ENCODE results near the gene COMMD7.

Gene COMMD7

DNA sequence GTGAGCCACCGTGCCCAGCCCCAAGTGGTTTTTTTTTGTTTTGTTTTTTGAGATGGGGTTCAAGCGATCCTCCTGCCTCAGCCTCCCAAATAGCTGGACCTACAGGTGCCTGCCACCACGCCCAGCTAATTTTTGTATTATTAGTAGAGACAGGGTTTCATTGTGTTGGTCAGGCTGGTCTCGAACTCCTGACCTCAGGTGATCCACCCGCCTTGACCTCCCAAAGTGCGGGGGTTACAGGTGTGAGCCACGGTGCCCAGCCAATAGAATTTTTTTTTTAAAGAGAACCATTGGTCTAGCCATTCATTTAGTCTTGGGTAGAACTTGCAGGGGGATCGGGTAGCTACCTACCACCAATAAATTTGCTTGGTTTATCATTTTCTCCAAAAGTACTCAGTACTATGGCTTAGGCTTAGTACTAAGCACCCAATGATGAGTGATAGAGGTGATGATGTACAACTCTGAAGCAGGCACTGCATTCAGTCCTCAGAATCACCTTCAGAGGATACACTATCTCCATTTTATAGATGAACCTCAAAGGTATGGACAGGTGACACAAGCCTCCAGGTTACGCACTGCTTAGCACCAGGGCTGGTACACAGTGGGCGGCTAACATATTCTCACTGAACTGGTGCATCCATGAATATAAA lies 56.6 kb downstream of the COMMD7 start:
- no peak overlapping the region for H4K8ac ChIP-seq (ENCODE audit: low read depth, low read length)
- no peak overlapping the region for H3K27ac ChIP-seq (ENCODE audit: low read depth, low read length)
- H2BK5ac ChIP-seq (ENCODE audit: low read depth, low read length, poor library complexity), result no peak overlapping the region
- no peak for DNase-seq
- H3K4me3 ChIP-seq (ENCODE audit: low read depth, low read length), result no peak overlapping the region
- H4K12ac ChIP-seq (ENCODE audit: low read depth, low read length), result no peak overlapping the region
- no peak overlapping the region for H2BK12ac ChIP-seq (ENCODE audit: low read length)
- H3K23ac ChIP-seq (ENCODE audit: low read length), result no peak overlapping the region
- H3K27me3 ChIP-seq (ENCODE audit: insufficient read depth, low read length), result no peaks in the 10 kb centered on the region
- peaks cover 7 to 14% of the 10 kb centered on the region in 2 experiments for H3K4me1 ChIP-seq (ENCODE audit: control insufficient read depth in 1 of 2, insufficient read depth in 2 of 2, low read length in 2 of 2)
- WGBS (ENCODE audit: extremely low coverage, insufficient coverage, insufficient read length), result no CpG with 5 or more reads among the region's 10 CpGs
- H2AFZ ChIP-seq (ENCODE audit: insufficient read depth, low read length, poor library complexity), result no peak overlapping the region
- no peaks in the 10 kb centered on the region for H3K36me3 ChIP-seq (ENCODE audit: control insufficient read depth in 1 of 2, insufficient read depth in 2 of 2, low read length in 2 of 2)
- H3K79me2 ChIP-seq (ENCODE audit: control insufficient read depth, insufficient read depth, low read length, poor library complexity), result peaks cover 2% of the 10 kb centered on the region
- H3K9ac ChIP-seq (ENCODE audit: low read length), result no peak overlapping the region
- no peak overlapping the region for H3K18ac ChIP-seq (ENCODE audit: low read length)
- H2AK5ac ChIP-seq (ENCODE audit: low read length), result no peak overlapping the region
- no peak overlapping the region for H2BK120ac ChIP-seq (ENCODE audit: insufficient read depth, low read length, poor library complexity)
- no peak overlapping the region for H4K91ac ChIP-seq (ENCODE audit: low read depth, low read length)
- H3K79me1 ChIP-seq (ENCODE audit: low read length), result peaks cover 7% of the 10 kb centered on the region
- no peak overlapping the region for H3K14ac ChIP-seq (ENCODE audit: low read length)
- no peaks in the 10 kb centered on the region for H3K9me3 ChIP-seq (ENCODE audit: insufficient read depth, low read depth, low read length)
- no peak overlapping the region for H3K4ac ChIP-seq (ENCODE audit: low read depth, low read length)
- H3K4me2 ChIP-seq (ENCODE audit: low read length), result no peak overlapping the region

DNA sequence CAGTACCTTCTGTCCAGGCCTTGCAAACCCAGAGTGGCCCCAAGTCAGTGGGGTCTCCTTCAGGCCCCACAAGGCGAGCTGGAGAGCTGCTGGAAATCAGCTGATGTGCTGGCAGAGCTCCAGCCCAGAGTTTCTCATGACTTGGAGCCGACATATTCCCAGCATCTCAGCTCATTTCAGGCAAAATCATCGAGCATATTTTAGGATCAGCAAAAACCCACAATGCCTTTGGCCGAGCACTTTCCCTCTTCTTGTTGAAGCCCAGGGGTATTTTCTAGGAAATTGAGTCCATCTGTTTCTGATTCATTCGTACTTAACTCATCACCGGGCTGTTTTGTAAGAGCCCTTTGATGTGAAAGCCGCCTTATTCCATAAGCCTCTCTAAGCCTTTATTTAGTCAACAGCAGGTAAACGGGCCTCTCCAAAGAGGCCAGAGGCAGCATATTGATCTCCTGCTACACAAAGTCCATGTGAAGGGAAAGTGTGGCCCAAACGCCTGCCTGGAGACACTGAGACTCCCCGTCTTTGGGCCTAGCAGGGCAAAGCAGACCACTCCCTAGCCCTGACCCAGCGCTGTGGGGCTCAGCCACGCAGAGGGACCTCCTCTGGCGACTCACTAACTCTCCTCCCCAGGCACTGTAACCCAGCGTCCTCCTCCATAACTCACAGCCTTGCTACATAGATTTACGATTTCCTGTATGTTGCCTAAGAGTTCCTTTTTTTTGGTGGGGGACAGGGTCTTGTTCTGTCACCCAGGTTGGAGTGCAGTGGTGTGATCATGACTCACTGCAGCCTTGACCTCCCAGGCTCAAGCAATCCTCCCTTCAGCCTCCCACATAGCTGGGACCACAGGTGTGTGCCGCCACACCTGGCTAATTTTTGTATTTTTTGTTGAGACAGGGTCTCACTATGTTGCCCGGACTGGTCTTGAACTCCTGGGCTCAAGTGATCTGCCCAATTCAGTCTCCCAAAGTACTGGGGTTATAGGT lies 57.4 kb downstream of the COMMD7 start:
- peaks cover 2% of the 10 kb centered on the region for H3K79me2 ChIP-seq (ENCODE audit: control insufficient read depth, insufficient read depth, low read length, poor library complexity)
- no peak overlapping the region for H3K4me2 ChIP-seq (ENCODE audit: low read length)
- DNase-seq, result peak; percentile 34 to 45
- H4K91ac ChIP-seq (ENCODE audit: low read depth, low read length), result peak overlapping the region; percentile 26
- H3K14ac ChIP-seq (ENCODE audit: low read length), result peak overlapping the region; percentile 61
- no peak overlapping the region for H3K23ac ChIP-seq (ENCODE audit: low read length)
- H3K79me1 ChIP-seq (ENCODE audit: low read length), result peaks cover 13% of the 10 kb centered on the region
- no peaks in the 10 kb centered on the region for H3K27me3 ChIP-seq (ENCODE audit: insufficient read depth, low read length)
- H2BK120ac ChIP-seq (ENCODE audit: insufficient read depth, low read length, poor library complexity), result peak overlapping the region; percentile 52
- no peak overlapping the region for H3K4ac ChIP-seq (ENCODE audit: low read depth, low read length)
- WGBS (ENCODE audit: extremely low coverage, insufficient coverage, insufficient read length), result no CpG with 5 or more reads among the region's 17 CpGs
- no peak overlapping the region for H3K9ac ChIP-seq (ENCODE audit: low read length)
- no peak overlapping the region for H3K4me3 ChIP-seq (ENCODE audit: low read depth, low read length)
- no peaks in the 10 kb centered on the region for H3K36me3 ChIP-seq (ENCODE audit: control insufficient read depth in 1 of 2, insufficient read depth in 2 of 2, low read length in 2 of 2)
- no peak overlapping the region for H4K12ac ChIP-seq (ENCODE audit: low read depth, low read length)
- no peaks in the 10 kb centered on the region for H3K9me3 ChIP-seq (ENCODE audit: insufficient read depth, low read depth, low read length)
- H2AK5ac ChIP-seq (ENCODE audit: low read length), result peak overlapping the region; percentile 49
- peaks cover 14 to 20% of the 10 kb centered on the region in 2 experiments for H3K4me1 ChIP-seq (ENCODE audit: control insufficient read depth in 1 of 2, insufficient read depth in 2 of 2, low read length in 2 of 2)
- H2AFZ ChIP-seq (ENCODE audit: insufficient read depth, low read length, poor library complexity), result no peak overlapping the region
- peak overlapping the region; percentile 42 for H2BK5ac ChIP-seq (ENCODE audit: low read depth, low read length, poor library complexity)
- H3K27ac ChIP-seq (ENCODE audit: low read depth, low read length), result peak overlapping the region; percentile 26
- H4K8ac ChIP-seq (ENCODE audit: low read depth, low read length), result peak overlapping the region; percentile 46
- H2BK12ac ChIP-seq (ENCODE audit: low read length), result peak overlapping the region; percentile 51
- peak overlapping the region; percentile 37 for H3K18ac ChIP-seq (ENCODE audit: low read length)

DNA sequence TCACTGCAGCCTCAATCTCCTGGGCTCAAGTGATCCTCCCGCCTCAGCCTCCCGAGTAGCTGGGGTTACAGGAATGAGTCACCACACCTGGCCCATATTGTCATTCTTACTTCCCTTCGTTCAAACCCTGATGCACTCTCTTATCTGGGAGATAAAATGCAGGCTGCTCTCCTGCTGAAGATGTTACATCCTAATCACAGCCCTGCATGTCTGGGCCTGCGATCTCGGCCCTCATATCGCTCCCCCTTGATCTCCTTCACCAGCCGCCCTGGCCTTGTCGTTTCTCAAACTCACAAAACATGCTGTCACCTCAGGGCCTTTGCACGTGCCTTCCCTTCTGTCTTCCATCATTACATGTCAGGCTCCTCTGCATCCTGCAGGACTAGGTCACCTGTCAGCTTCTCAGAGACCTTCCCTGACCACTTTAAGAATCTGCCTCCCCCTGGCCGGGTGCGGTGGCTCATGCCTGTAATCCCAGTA lies 60.7 kb downstream of the COMMD7 start:
- Histone ChIP-seq H2BK120ac (ENCODE audit: insufficient read depth, low read length, poor library complexity) (no peak overlapping the region), H3K18ac (ENCODE audit: low read length) (no peak overlapping the region), H2AK5ac (ENCODE audit: low read length) (no peak overlapping the region), H4K12ac (ENCODE audit: low read depth, low read length) (no peak overlapping the region), H3K4me3 (ENCODE audit: low read depth, low read length) (no peak overlapping the region), H3K14ac (ENCODE audit: low read length) (no peak overlapping the region), H3K79me2 (ENCODE audit: control insufficient read depth, insufficient read depth, low read length, poor library complexity) (peaks cover 2% of the 10 kb centered on the region), H3K9ac (ENCODE audit: low read length) (no peak overlapping the region), H3K4me2 (ENCODE audit: low read length) (no peak overlapping the region), H3K27me3 (ENCODE audit: insufficient read depth, low read length) (no peaks in the 10 kb centered on the region), H2AFZ (ENCODE audit: insufficient read depth, low read length, poor library complexity) (no peak overlapping the region), H3K4me1 (ENCODE audit: control insufficient read depth in 1 of 2, insufficient read depth in 2 of 2, low read length in 2 of 2) (peaks cover 19 to 27% of the 10 kb centered on the region in 2 experiments), H3K79me1 (ENCODE audit: low read length) (peaks cover 15% of the 10 kb centered on the region), H4K91ac (ENCODE audit: low read depth, low read length) (no peak overlapping the region), H3K36me3 (ENCODE audit: control insufficient read depth in 1 of 2, insufficient read depth in 2 of 2, low read length in 2 of 2) (no peaks in the 10 kb centered on the region), H4K8ac (ENCODE audit: low read depth, low read length) (no peak overlapping the region), H3K23ac (ENCODE audit: low read length) (no peak overlapping the region), H3K4ac (ENCODE audit: low read depth, low read length) (no peak overlapping the region), H2BK12ac (ENCODE audit: low read length) (no peak overlapping the region), H3K9me3 (ENCODE audit: insufficient read depth, low read depth, low read length) (no peaks in the 10 kb centered on the region), H2BK5ac (ENCODE audit: low read depth, low read length, poor library complexity) (no peak overlapping the region), H3K27ac (ENCODE audit: low read depth, low read length) (no peak overlapping the region)
- no CpG with 5 or more reads among the region's 11 CpGs for WGBS (ENCODE audit: extremely low coverage, insufficient coverage, insufficient read length)
- DNase-seq, result peak; percentile 97 to 98

DNA sequence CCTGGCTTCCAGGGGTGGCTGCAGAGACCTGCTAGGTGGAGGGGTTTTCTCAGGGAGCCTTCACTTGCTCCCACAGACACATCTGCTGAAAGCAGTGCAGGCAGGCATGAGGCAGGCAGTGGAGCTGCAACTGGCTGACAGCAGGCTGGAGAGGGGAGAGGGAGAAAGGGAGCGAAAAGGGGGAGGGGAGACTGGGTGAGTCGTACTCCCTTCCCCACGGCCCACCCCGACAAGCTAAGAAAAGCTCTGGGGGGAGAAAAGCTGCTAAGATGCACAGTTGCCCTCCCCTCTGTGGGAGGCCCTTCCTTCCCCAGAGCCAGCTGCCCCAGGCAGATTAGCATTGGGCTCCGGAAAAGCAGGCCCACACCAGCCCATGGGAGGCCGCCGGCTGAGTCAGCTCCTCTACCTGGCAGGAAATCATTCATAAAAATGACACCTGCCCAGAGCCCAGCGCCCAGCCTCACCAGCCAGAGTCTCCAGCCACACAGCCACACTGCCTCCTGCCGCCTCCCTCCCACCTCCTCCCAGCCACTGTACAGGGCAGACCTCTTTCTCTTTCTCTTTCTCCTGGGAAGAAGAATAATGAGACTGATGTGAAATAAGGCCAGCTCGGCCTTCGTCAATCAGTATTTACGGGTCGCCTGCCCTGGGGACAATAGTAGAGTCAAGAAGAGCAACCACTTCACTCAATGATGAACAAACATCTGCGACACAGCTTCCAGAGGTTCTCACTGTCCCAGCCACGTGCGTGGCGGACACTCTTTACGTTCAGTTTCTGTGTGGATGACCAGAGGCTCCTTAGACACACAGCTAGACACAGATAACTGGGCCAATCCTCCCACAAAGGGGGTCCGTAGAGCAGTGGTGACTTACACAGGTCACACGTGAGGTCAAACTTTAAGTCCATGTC lies 61.8 kb downstream of the COMMD7 start:
- Histone ChIP-seq H3K4me1 (ENCODE audit: control insufficient read depth in 1 of 2, insufficient read depth in 2 of 2, low read length in 2 of 2) (peaks cover 19 to 27% of the 10 kb centered on the region in 2 experiments), H2AK5ac (ENCODE audit: low read length) (peak overlapping the region; percentile 10), H3K14ac (ENCODE audit: low read length) (peak overlapping the region; percentile 47), H4K91ac (ENCODE audit: low read depth, low read length) (peak overlapping the region; percentile 67), H3K36me3 (ENCODE audit: control insufficient read depth in 1 of 2, insufficient read depth in 2 of 2, low read length in 2 of 2) (no peaks in the 10 kb centered on the region), H4K12ac (ENCODE audit: low read depth, low read length) (no peak overlapping the region), H3K27ac (ENCODE audit: low read depth, low read length) (peak overlapping the region; percentile 54), H3K4me2 (ENCODE audit: low read length) (peak overlapping the region; percentile 32), H2AFZ (ENCODE audit: insufficient read depth, low read length, poor library complexity) (no peak overlapping the region), H2BK120ac (ENCODE audit: insufficient read depth, low read length, poor library complexity) (peak overlapping the region; percentile 64), H3K79me2 (ENCODE audit: control insufficient read depth, insufficient read depth, low read length, poor library complexity) (peaks cover 2% of the 10 kb centered on the region), H3K4me3 (ENCODE audit: low read depth, low read length) (no peak overlapping the region), H3K23ac (ENCODE audit: low read length) (no peak overlapping the region), H3K9me3 (ENCODE audit: insufficient read depth, low read depth, low read length) (no peaks in the 10 kb centered on the region), H3K79me1 (ENCODE audit: low read length) (peaks cover 15% of the 10 kb centered on the region), H3K9ac (ENCODE audit: low read length) (no peak overlapping the region), H4K8ac (ENCODE audit: low read depth, low read length) (peak overlapping the region; percentile 40), H3K18ac (ENCODE audit: low read length) (peak overlapping the region; percentile 45), H3K27me3 (ENCODE audit: insufficient read depth, low read length) (no peaks in the 10 kb centered on the region), H3K4ac (ENCODE audit: low read depth, low read length) (no peak overlapping the region), H2BK5ac (ENCODE audit: low read depth, low read length, poor library complexity) (peak overlapping the region; percentile 70), H2BK12ac (ENCODE audit: low read length) (peak overlapping the region; percentile 58)
- peak; percentile 30 to 59 for DNase-seq
- WGBS (ENCODE audit: extremely low coverage, insufficient coverage, insufficient read length), result no CpG with 5 or more reads among the region's 20 CpGs
